H9 (cell line): ENCODE results near the gene KRTAP5-4. TPM values are rescaled to one million over a fixed set of nuclear protein-coding genes. Genes with fewer than 3 reads are reported as not detected.
"Not testable (repeated sequence)": the region's sequence is repeated elsewhere in the genome, so short reads cannot be mapped to it uniquely, and the experiment has no call there.

ENCODE experiments used
- DNase-seq: peaks from one replicate; pipeline ENCODE4 v3.0.0-alpha.2; 2017
- H2AFZ ChIP-seq: one replicate; pipeline ENCODE4 v1.6.1; 2013; ENCODE audit warnings: mild to moderate bottlenecking, low read length, control low read depth, moderate library complexity
- H2AK5ac ChIP-seq: 2 replicates; pipeline ENCODE4 v1.6.1; 2013; ENCODE audit warnings: low read length, control low read depth, mixed read lengths; ENCODE audit not compliant: insufficient read length
- H2BK120ac ChIP-seq: one replicate; pipeline ENCODE4 v1.6.1; 2013; ENCODE audit warnings: low read depth, mild to moderate bottlenecking, low read length, control low read depth, inconsistent platforms; ENCODE audit not compliant: poor library complexity, severe bottlenecking
- H2BK12ac ChIP-seq: 2 replicates; pipeline ENCODE4 v1.6.1; 2013; ENCODE audit warnings: low read length, control low read depth, mixed read lengths, low read depth; ENCODE audit not compliant: insufficient read length
- H2BK15ac ChIP-seq: 2 replicates; pipeline ENCODE4 v1.6.1; 2013; ENCODE audit warnings: low read depth, low read length, control low read depth
- H2BK20ac ChIP-seq: one replicate; pipeline ENCODE4 v1.6.1; 2013; ENCODE audit warnings: low read depth, mild to moderate bottlenecking, low read length, control low read depth, inconsistent platforms; ENCODE audit not compliant: poor library complexity, severe bottlenecking
- H2BK5ac ChIP-seq: 2 replicates; pipeline ENCODE4 v1.6.1; 2013; ENCODE audit warnings: low read length, control low read depth, mixed read lengths; ENCODE audit not compliant: insufficient read length
- H3K14ac ChIP-seq: 2 replicates; pipeline ENCODE4 v1.6.1; 2013; ENCODE audit warnings: low read length, control low read depth; ENCODE audit not compliant: insufficient read depth
- H3K18ac ChIP-seq: 2 replicates; pipeline ENCODE4 v1.6.1; 2013; ENCODE audit warnings: low read depth, mild to moderate bottlenecking, mixed read lengths, low read length, control low read depth; ENCODE audit not compliant: insufficient read length
- H3K23ac ChIP-seq: 2 replicates; pipeline ENCODE4 v1.6.1; 2013; ENCODE audit warnings: low read length, control low read depth, mixed read lengths, low read depth; ENCODE audit not compliant: insufficient read length
- H3K23me2 ChIP-seq: 2 replicates; pipeline ENCODE4 v1.6.1; 2013; ENCODE audit warnings: low read depth, mild to moderate bottlenecking, mixed read lengths, low read length, control low read depth; ENCODE audit not compliant: insufficient read length, poor library complexity, severe bottlenecking
- H3K27ac ChIP-seq: 2 replicates; pipeline ENCODE4 v1.5.1; 2013; ENCODE audit warnings: low read length, control low read depth, mixed read lengths, low read depth; ENCODE audit not compliant: insufficient read length
- H3K27me3 ChIP-seq: 2 replicates; pipeline ENCODE4 v1.6.1; 2013; ENCODE audit warnings: low read length, control low read depth, inconsistent platforms; ENCODE audit not compliant: insufficient read depth
- H3K4ac ChIP-seq: 2 replicates; pipeline ENCODE4 v1.6.1; 2013; ENCODE audit warnings: low read depth, mild to moderate bottlenecking, control low read depth, inconsistent platforms, low read length, moderate library complexity
- H3K4me1 ChIP-seq: 2 replicates; pipeline ENCODE4 v1.6.1; 2013; ENCODE audit warnings: low read length, control low read depth, inconsistent platforms; ENCODE audit not compliant: insufficient read depth
- H3K4me2 ChIP-seq: 2 replicates; pipeline ENCODE4 v1.6.1; 2013; ENCODE audit warnings: low read length, control low read depth, mixed read lengths; ENCODE audit not compliant: insufficient read length, insufficient read depth
- H3K56ac ChIP-seq: 2 replicates; pipeline ENCODE4 v1.6.1; 2013; ENCODE audit warnings: low read depth, mild to moderate bottlenecking, mixed read lengths, low read length, control low read depth; ENCODE audit not compliant: insufficient read length
- H3K79me1 ChIP-seq: 2 replicates; pipeline ENCODE4 v1.6.1; 2013; ENCODE audit warnings: low read depth, mild to moderate bottlenecking, moderate library complexity, low read length, control low read depth, inconsistent platforms; ENCODE audit not compliant: insufficient read depth, poor library complexity, severe bottlenecking
- H3K79me2 ChIP-seq: 2 replicates; pipeline ENCODE4 v1.6.1; 2013; ENCODE audit warnings: low read length, control low read depth, inconsistent platforms; ENCODE audit not compliant: insufficient read depth
- H3K9ac ChIP-seq: 2 replicates; pipeline ENCODE4 v1.6.1; 2013; ENCODE audit warnings: low read length, control low read depth, mixed read lengths; ENCODE audit not compliant: insufficient read length; ENCODE audit errors: extremely low read depth
- H3K9me3 ChIP-seq: one replicate; pipeline ENCODE4 v1.6.1; 2013; ENCODE audit warnings: low read depth, low read length, inconsistent platforms; ENCODE audit not compliant: control insufficient read depth
- H3T11ph ChIP-seq: one replicate; pipeline ENCODE4 v1.6.1; 2013; ENCODE audit warnings: mild to moderate bottlenecking, low read length, control low read depth, inconsistent platforms
- H4K20me1 ChIP-seq: one replicate; pipeline ENCODE4 v1.6.1; 2013; ENCODE audit not compliant: control insufficient read depth, insufficient read length, insufficient read depth
- H4K5ac ChIP-seq: 2 replicates; pipeline ENCODE4 v1.6.1; 2013; ENCODE audit warnings: low read depth, mild to moderate bottlenecking, mixed read lengths, low read length, control low read depth; ENCODE audit not compliant: insufficient read length
- H4K8ac ChIP-seq: replicated peaks from 2 replicates; pipeline ENCODE4 v1.6.1; 2013; ENCODE audit warnings: low read length, control low read depth, mixed read lengths, low read depth; ENCODE audit not compliant: insufficient read length
- H4K91ac ChIP-seq: 2 replicates; pipeline ENCODE4 v1.6.1; 2013; ENCODE audit warnings: low read depth, mild to moderate bottlenecking, moderate library complexity, mixed read lengths, low read length, control low read depth; ENCODE audit not compliant: insufficient read length
- H3K27ac Mint-ChIP-seq, 3 experiments: 2 replicates in 2 of 3; 3 replicates in 1 of 3; pipeline ENCODE4 v1.8.0; 2020 to 2021; ENCODE audit warnings: mixed read lengths in 3 of 3, mild to moderate bottlenecking in 1 of 3, moderate library complexity in 1 of 3
- H3K27me3 Mint-ChIP-seq: 2 replicates; pipeline ENCODE4 v1.8.0; 2021; ENCODE audit warnings: low read depth, mild to moderate bottlenecking, moderate library complexity, mixed read lengths
- H3K36me3 Mint-ChIP-seq, 3 experiments: 2 replicates in 2 of 3; 3 replicates in 1 of 3; pipeline ENCODE4 v1.8.0; 2020 to 2021; ENCODE audit warnings: low read depth in 3 of 3, mixed read lengths in 3 of 3; ENCODE audit not compliant: insufficient read depth in 1 of 3
- H3K4me1 Mint-ChIP-seq, 2 experiments: 2 replicates each; pipeline ENCODE4 v1.8.0; 2020; ENCODE audit warnings: mixed read lengths in 2 of 2
- H3K4me3 Mint-ChIP-seq, 2 experiments: 2 replicates in 1 of 2; 3 replicates in 1 of 2; pipeline ENCODE4 v1.8.0; 2020 to 2021; ENCODE audit warnings: mild to moderate bottlenecking in 2 of 2, mixed read lengths in 2 of 2, moderate library complexity in 1 of 2
- H3K9me3 Mint-ChIP-seq, 2 experiments: 2 replicates in 1 of 2; 3 replicates in 1 of 2; pipeline ENCODE4 v1.8.0; 2020; ENCODE audit warnings: mild to moderate bottlenecking in 2 of 2, mixed read lengths in 2 of 2, moderate library complexity in 1 of 2
- WGBS: extraction: QIAGEN DNeasy Blood & Tissue Kit; methylation state at CpG from one replicate; pipeline ENCODE4 v1.1.7; 2013; ENCODE audit warnings: missing lambda C conversion rate, low lambda C conversion rate, mixed read lengths; ENCODE audit not compliant: insufficient read length; ENCODE audit errors: extremely low coverage; 5-methylcytosine and 5-hydroxymethylcytosine counted together
- total RNA-seq: library from RNA; stranded (reverse); gene quantifications from 2 replicates; pipeline ENCODE4 v1.2.1, GENCODE V29; 2021
- TF ChIP-seq, protein P1 (sequence below): fragments of 200-600 bp; sonication (generic); conservative IDR thresholded peaks from 3 replicates; pipeline ENCODE4 v1.8.0; 2021; ENCODE audit warnings: antibody characterized with exemption, mild to moderate bottlenecking

Gene KRTAP5-4
- total RNA-seq, 1 experiment from 2014 or later, result not detected

DNA sequence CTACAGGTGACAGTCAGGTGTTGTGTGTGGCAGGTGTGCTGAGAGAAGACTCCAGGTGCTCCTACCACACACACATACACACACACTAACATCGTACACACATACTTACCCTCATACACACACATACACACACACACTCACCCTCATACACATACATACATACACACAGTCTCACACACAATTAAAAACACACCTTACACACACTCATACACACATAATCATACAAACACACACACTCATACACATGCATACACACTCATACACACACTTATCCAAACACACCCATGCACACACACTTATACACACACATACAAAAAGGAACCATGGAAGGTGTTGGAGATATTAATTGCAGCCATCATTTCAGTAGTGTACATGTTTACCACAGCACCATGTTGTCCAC lies 18.3 kb downstream of the KRTAP5-4 start:
- no peak overlapping the region for H3K14ac ChIP-seq
- no peaks in the 10 kb centered on the region for H4K20me1 ChIP-seq
- H3K9me3 ChIP-seq, result no peaks in the 10 kb centered on the region
- peaks cover 15 to 22% of the 10 kb centered on the region in 2 experiments for H3K4me1 Mint-ChIP-seq
- H3K79me2 ChIP-seq, result no peaks in the 10 kb centered on the region
- no peaks in the 10 kb centered on the region for H3K23me2 ChIP-seq
- H3K9ac ChIP-seq, result no peak overlapping the region
- WGBS, result no CpG with 5 or more reads among the region's 1 CpG
- no peak overlapping the region for H2BK20ac ChIP-seq
- DNase-seq, result no peak
- peaks cover 4 to 8% (median 4%) of the 10 kb centered on the region in 3 experiments; a peak in 6 of 7 replicates for H3K36me3 Mint-ChIP-seq
- H3K27ac ChIP-seq, result no peak overlapping the region
- no peaks in the 10 kb centered on the region for H3K79me1 ChIP-seq
- no peak overlapping the region for H4K8ac ChIP-seq
- no peak overlapping the region for H3K18ac ChIP-seq
- H3K27me3 ChIP-seq, result no peaks in the 10 kb centered on the region
- peaks cover 46% of the 10 kb centered on the region for H3K27me3 Mint-ChIP-seq
- no peak overlapping the region for H2AFZ ChIP-seq
- H4K5ac ChIP-seq, result no peak overlapping the region
- H3K56ac ChIP-seq, result no peak overlapping the region
- no peak overlapping the region for H3K4me2 ChIP-seq
- H3K4me3 Mint-ChIP-seq, result no peak overlapping the region
- H2BK5ac ChIP-seq, result no peak overlapping the region
- no peak overlapping the region for H2BK120ac ChIP-seq
- H2BK15ac ChIP-seq, result no peak overlapping the region
- no peak overlapping the region for H3K27ac Mint-ChIP-seq
- TF ChIP-seq, protein P1, sequence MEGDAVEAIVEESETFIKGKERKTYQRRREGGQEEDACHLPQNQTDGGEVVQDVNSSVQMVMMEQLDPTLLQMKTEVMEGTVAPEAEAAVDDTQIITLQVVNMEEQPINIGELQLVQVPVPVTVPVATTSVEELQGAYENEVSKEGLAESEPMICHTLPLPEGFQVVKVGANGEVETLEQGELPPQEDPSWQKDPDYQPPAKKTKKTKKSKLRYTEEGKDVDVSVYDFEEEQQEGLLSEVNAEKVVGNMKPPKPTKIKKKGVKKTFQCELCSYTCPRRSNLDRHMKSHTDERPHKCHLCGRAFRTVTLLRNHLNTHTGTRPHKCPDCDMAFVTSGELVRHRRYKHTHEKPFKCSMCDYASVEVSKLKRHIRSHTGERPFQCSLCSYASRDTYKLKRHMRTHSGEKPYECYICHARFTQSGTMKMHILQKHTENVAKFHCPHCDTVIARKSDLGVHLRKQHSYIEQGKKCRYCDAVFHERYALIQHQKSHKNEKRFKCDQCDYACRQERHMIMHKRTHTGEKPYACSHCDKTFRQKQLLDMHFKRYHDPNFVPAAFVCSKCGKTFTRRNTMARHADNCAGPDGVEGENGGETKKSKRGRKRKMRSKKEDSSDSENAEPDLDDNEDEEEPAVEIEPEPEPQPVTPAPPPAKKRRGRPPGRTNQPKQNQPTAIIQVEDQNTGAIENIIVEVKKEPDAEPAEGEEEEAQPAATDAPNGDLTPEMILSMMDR, result no peak
- no peak overlapping the region for H2AK5ac ChIP-seq
- H3T11ph ChIP-seq, result no peak overlapping the region
- peaks cover 13 to 19% of the 10 kb centered on the region in 2 experiments for H3K9me3 Mint-ChIP-seq
- no peak overlapping the region for H3K4ac ChIP-seq
- no peak overlapping the region for H4K91ac ChIP-seq
- H3K23ac ChIP-seq, result no peak overlapping the region
- no peak overlapping the region for H2BK12ac ChIP-seq
- no peaks in the 10 kb centered on the region for H3K4me1 ChIP-seq

DNA sequence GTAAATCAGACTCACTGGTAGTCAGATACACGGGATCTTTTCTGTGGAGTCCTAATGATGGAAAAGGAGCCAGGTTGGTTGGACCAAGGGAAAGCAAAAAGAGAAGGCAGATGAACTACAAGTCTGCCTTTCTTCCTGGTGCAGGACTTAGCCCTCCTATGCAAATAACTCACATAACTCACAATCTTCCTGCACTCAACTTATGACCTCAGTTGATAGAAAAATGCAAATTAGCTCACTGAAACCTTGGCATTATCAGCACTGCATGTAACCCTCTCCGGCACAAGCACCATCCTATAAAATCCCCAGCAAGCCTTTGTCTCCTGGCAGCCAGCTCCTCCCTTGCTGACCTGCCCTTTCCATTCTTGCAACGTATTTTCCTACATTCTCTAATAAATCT lies 20.3 kb downstream of the KRTAP5-4 start:
- H3K4me1 ChIP-seq, H3K9me3 ChIP-seq, H4K91ac ChIP-seq, H4K5ac ChIP-seq, H2AFZ ChIP-seq, H3K56ac ChIP-seq, H3K36me3 Mint-ChIP-seq, H3K14ac ChIP-seq, H3K4me2 ChIP-seq, H3K27ac ChIP-seq, H3K79me1 ChIP-seq, H3K9ac ChIP-seq, H3K4ac ChIP-seq, H3T11ph ChIP-seq, H3K23me2 ChIP-seq, H3K23ac ChIP-seq, H3K79me2 ChIP-seq, H2BK120ac ChIP-seq, H4K20me1 ChIP-seq, DNase-seq, H2BK20ac ChIP-seq, H2BK15ac ChIP-seq, H2BK5ac ChIP-seq, H4K8ac ChIP-seq, H3K27me3 ChIP-seq, H2AK5ac ChIP-seq, H3K27ac Mint-ChIP-seq, H3K4me3 Mint-ChIP-seq, H3K18ac ChIP-seq, H2BK12ac ChIP-seq: not testable (repeated sequence)
- Mint-ChIP-seq H3K9me3 (peaks cover 13 to 19% of the 10 kb centered on the region in 2 experiments), H3K4me1 (peaks cover 18 to 25% of the 10 kb centered on the region in 2 experiments), H3K27me3 (peaks cover 45% of the 10 kb centered on the region)
- WGBS, result no CpG with 5 or more reads among the region's 3 CpGs
